Spinal cord (tissue), 10 donors: ENCODE measurements around the gene TBCEL. TPM values are rescaled to one million over a fixed set of nuclear protein-coding genes. Genes with fewer than 3 reads are reported as not detected.

Experiments
- DNase-seq, 6 donors: peaks; one replicate each; pipeline versions ENCODE4 v3.0.0 to v3.0.0-alpha.2; 2013 to 2015; ENCODE audit warnings: low spot score in 6 of 6, low read depth in 4 of 6
- H3K27ac ChIP-seq: one replicate; pipeline ENCODE4 v1.5.1; 2013; ENCODE audit warnings: low read depth, low read length, control low read depth
- H3K27me3 ChIP-seq: one replicate; pipeline ENCODE4 v1.6.1; 2013; ENCODE audit warnings: low read length; ENCODE audit not compliant: control insufficient read depth, insufficient read depth
- H3K36me3 ChIP-seq: one replicate; pipeline ENCODE4 v1.6.1; 2013; ENCODE audit warnings: low read length; ENCODE audit not compliant: control insufficient read depth, insufficient read depth
- H3K4me1 ChIP-seq: one replicate; pipeline ENCODE4 v1.6.1; 2013; ENCODE audit warnings: low read length; ENCODE audit not compliant: control insufficient read depth, insufficient read depth
- H3K4me3 ChIP-seq: one replicate; pipeline ENCODE4 v1.5.1; 2013; ENCODE audit warnings: low read depth, low read length, control low read depth
- H3K9me3 ChIP-seq: one replicate; pipeline ENCODE4 v1.6.1; 2013; ENCODE audit warnings: low read length; ENCODE audit not compliant: control insufficient read depth, insufficient read depth
- WGBS: methylation state at CpG from one replicate; pipeline ENCODE4 v1.1.5; 2013; ENCODE audit warnings: missing lambda C conversion rate; ENCODE audit not compliant: insufficient coverage; 5-methylcytosine and 5-hydroxymethylcytosine counted together
- polyA plus RNA-seq, 2 donors: library from polyadenylated mRNA; unstranded; fragments of 120-200 nt; gene quantifications; one replicate each; pipeline ENCODE4 v1.2.1, GENCODE V29; 2013; ENCODE audit not compliant: insufficient read length in 2 of 2
- total RNA-seq, 2 donors: library from RNA; depleted of rRNA in 1 of 2; stranded (reverse); fragments of 120-200 nt in 1 of 2; fragments of >200 nt in 1 of 2; gene quantifications; one replicate each; pipeline versions ENCODE4 v1.2.3 to v1.2.4, GENCODE V29; 2013 to 2014
- donor health status: healthy.

Gene TBCEL
- total and polyA plus RNA-seq, 4 donors = 11.5 to 49.0 (median 28.7) TPM

DNA sequence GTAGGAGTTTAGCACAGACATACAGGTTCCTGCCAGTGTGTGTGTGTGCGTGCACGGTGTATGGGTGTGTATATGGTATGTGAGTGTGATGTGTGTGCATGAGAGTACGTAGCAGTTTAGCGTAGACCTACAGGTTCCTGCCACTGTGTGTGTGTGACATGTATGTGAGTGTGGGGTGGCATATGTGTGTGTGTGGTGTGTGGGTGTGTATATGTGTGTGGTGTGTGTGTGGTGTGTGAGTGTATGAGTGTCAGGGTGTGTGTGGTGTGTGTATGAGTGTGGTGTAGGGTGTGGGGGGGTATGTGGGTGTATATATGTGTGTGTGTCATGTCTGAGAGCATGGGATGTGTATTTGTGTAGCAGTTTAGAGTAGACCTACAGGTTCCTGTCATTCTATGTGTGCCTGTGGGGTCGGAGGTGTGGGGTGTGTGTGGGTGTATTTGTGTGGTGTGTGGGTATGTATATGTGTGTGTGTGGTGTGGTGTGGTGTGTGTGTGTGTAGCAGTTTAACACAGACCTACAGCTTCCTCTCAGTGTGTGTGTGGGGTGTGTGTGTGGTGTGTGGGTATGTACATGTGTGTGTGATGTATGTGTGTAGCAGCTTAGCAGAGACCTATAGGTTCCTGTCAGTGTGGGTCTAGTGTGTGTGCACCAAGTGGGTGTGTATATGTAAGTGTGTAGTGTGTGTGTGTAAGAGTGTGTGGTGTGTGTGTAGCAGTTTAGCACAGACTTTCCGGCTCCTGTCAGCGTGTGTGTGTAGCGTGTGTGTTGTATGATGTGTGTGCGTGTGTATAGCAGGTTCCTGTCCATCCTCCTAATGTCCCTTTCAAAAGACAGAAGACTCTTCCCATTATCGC, 31.8 kb upstream of the TBCEL start:
- WGBS = 96% methylated on average over 5 of the region's 10 CpGs
- H3K9me3 ChIP-seq = no peaks in the 10 kb centered on the region
- no peaks in the 10 kb centered on the region for H3K36me3 ChIP-seq
- no peak for DNase-seq
- no peak overlapping the region for H3K27ac ChIP-seq
- H3K4me1 ChIP-seq = no peaks in the 10 kb centered on the region
- H3K27me3 ChIP-seq = no peaks in the 10 kb centered on the region
- no peak overlapping the region for H3K4me3 ChIP-seq

DNA sequence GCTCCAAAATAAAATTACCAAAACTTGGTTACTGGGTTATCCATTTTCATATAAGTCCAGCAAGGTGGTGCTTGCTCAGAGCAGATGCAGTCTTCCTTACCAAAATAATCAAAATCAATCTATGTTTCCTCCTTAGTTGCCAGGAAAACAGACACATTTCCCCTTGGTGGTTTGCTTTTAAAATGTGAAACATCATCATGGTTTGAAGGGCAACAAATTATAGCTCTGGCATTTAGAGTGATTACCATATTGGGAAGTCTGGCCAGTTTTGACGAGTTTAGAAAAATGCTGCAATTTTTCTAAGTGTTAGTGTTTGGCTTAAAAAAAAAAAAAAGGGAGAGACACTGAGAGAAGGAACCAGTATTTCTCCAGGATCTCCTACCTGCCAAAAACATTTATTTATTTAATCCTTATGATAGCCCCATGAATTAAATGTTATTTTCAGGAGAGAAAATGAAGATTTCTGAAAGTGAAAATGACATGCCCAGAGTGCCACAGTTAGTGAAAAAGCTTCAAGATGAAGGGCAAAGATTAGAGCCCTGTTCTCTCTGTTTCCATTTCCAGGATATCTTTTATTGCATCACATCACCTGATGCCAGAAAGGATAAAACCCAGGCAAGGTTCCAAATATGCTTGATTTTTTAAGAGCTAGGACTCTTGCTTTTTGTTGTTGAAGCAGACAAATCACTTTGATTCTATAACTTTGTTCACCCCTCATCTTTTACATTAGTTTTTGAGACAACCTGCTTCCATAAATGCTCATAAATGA, 29.6 kb upstream of the TBCEL start:
- Histone ChIP-seq H3K27ac (no peak overlapping the region), H3K36me3 (no peaks in the 10 kb centered on the region), H3K4me3 (no peak overlapping the region), H3K4me1 (no peaks in the 10 kb centered on the region), H3K9me3 (no peaks in the 10 kb centered on the region), H3K27me3 (no peaks in the 10 kb centered on the region)
- WGBS = no CpG with 5 or more reads among the region's 1 CpG
- DNase-seq = no peak

DNA sequence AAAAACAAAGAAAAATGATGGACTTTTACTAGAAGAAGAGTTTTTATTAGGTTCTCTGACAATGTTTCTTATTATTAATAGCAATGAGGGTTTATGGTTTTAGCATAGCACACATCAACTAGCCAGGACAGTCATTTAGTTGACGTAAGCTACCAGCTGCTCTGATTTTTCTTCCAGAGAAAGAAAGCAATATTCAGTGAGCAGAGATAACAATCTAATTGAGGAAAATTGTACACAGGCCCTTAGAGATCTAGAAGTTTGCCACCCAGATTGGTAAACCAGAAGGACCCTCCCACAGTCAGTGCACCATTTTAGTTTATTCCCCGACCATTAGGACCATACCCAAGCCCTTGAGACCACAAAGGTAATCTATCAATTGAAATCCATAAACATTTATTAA, 28.7 kb upstream of the TBCEL start:
- Histone ChIP-seq H3K27me3 (no peaks in the 10 kb centered on the region), H3K9me3 (no peaks in the 10 kb centered on the region), H3K4me3 (no peak overlapping the region), H3K27ac (no peak overlapping the region), H3K36me3 (no peaks in the 10 kb centered on the region), H3K4me1 (no peaks in the 10 kb centered on the region)
- DNase-seq = no peak
- WGBS = no CpG with 5 or more reads among the region's 2 CpGs

DNA sequence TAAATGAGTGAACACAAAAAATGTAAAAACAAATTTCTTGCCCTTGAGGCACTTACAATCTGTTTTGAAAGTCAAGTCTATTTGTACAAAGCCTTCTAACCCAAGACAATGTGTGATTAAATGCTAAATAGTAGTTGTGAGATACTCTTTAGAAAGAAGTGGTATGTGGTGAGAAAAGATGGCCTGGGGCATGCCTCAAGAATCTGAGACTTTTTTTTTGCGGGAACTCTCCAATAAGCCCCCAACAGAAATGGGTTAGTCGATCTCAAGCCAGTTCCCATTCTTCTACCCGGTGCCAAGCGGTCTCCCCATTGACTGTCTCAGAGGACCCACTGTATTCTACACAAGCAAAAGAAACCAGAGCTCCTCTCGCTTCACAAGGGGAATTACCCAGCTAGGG, 26.9 kb upstream of the TBCEL start:
- Histone ChIP-seq H3K27me3 (no peaks in the 10 kb centered on the region), H3K9me3 (no peaks in the 10 kb centered on the region), H3K4me3 (no peak overlapping the region), H3K36me3 (no peaks in the 10 kb centered on the region), H3K4me1 (no peaks in the 10 kb centered on the region), H3K27ac (no peak overlapping the region)
- 95% methylated on average over 3 of the region's 5 CpGs for WGBS
- DNase-seq = no peak

DNA sequence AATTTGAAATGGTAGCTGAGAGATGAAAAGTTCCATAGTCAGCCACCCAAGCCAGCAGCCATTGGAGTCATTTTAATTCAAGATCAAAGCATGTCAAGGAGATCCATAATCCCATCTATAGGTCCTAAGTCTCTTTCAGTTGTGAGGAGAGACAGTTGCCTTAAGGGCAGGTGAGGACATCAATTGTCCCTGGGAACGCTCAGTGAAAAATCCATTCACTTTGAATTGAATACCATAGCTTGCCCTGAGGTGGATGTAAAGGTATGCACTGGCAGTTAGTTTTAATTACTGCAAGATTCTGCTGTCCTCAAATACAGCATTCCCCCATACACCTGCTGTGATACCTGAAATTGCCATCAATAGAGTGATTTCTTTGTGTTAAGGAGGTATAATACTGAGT, 25.3 kb upstream of the TBCEL start:
- WGBS = no CpG with 5 or more reads among the region's 1 CpG
- no peak for DNase-seq
- no peak overlapping the region for H3K27ac ChIP-seq
- no peaks in the 10 kb centered on the region for H3K36me3 ChIP-seq
- no peaks in the 10 kb centered on the region for H3K9me3 ChIP-seq
- H3K4me3 ChIP-seq = no peak overlapping the region
- H3K4me1 ChIP-seq = no peaks in the 10 kb centered on the region
- no peaks in the 10 kb centered on the region for H3K27me3 ChIP-seq

DNA sequence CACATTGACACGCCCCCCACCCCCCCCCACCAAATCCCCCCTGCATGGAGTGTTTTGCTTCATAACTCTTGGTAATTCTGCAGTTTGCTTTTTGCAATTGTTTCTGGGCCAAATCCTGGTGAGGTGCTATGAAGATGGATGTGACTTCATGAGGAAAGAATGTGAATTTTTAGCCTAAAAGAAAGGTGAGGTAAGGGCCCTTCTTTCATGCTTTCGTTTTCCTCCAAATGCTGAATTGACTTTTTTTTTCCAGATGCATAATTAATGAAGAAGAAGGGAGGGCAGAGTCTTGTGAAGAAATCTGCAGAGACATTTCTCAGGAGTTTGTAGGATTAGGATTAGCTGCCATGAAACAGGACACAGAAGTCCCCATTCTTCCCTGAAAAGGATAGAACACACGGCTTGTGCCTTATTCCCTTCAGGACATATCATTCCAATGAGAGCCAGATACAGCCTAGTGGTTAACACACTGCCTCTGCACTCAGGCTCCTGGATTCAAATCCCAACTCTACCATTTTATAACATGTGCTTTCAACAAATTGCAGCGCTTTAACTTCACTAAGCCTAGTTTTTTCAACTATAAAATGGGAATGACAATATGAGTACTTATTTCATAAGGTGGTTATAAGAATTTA, 19.6 kb upstream of the TBCEL start:
- Histone ChIP-seq H3K4me1 (no peaks in the 10 kb centered on the region), H3K27me3 (no peaks in the 10 kb centered on the region), H3K9me3 (no peaks in the 10 kb centered on the region), H3K27ac (no peak overlapping the region), H3K36me3 (no peaks in the 10 kb centered on the region), H3K4me3 (no peak overlapping the region)
- 54% methylated on average over 1 of the region's 4 CpGs for WGBS
- DNase-seq = no peak

DNA sequence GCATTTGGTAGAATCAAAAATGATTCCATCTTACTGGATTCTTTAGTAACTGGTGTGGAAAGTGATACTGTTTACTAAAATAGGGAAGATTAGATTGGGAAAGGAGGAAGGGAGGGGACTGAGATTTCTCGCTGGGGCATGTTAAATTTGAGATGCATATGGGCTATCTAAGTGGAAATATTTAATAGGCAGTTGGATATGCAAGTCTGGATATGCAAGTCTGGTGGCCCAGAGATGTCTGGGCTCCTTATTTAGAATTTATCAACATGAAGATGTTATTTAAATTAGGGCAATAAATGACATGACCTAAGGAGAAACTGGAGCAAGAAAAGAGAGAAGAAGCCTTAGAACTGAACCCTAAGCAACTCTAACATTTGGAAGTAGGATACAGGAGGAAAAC, 17.0 kb upstream of the TBCEL start:
- DNase-seq = no peak
- Histone ChIP-seq H3K27ac (no peak overlapping the region), H3K4me3 (no peak overlapping the region), H3K9me3 (no peaks in the 10 kb centered on the region), H3K36me3 (no peaks in the 10 kb centered on the region), H3K4me1 (no peaks in the 10 kb centered on the region), H3K27me3 (no peaks in the 10 kb centered on the region)
- WGBS = 100% methylated on average over 1 of the region's 1 CpG

DNA sequence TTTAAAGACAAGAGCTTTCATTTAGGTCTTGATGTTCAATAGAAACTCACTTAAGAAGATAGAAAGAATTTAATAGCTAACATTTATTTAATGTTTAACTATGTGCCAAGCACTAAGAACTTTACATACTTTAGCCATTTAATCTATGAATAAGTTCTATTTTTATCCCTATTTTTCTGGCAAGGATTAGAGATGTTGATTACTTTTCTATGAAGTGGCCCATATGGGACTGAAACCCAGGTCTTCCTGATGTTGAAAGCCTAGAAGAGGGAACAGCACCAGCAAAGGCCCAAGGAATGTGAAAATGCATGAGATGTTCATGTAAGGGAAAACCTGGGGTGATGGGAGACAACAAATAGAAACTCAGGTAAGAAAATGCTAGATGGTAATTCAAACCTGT, 15.4 kb upstream of the TBCEL start:
- Histone ChIP-seq H3K4me1 (no peaks in the 10 kb centered on the region), H3K9me3 (no peaks in the 10 kb centered on the region), H3K36me3 (no peaks in the 10 kb centered on the region), H3K27ac (no peak overlapping the region), H3K4me3 (no peak overlapping the region), H3K27me3 (no peaks in the 10 kb centered on the region)
- no peak for DNase-seq

DNA sequence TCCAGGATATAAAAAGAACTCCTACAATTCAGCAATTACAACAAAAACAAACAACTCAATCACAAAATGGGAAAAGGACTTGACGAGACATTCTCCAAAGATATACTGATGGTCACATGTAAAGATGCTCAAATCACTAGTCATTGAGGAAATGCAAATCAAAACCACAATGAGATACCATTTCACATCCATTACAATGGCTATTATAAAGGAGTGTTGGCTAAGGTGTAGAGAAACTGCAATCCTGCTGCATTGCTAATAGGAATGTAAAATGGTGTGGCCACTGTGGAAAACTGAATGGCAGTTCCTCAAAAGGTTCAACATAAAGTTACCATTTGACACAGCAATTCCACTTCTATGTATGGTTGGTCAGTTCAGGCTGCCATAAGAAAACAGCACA, 11.8 kb upstream of the TBCEL start:
- H3K27me3 ChIP-seq = no peaks in the 10 kb centered on the region
- H3K27ac ChIP-seq = no peak overlapping the region
- H3K4me1 ChIP-seq = no peaks in the 10 kb centered on the region
- no peaks in the 10 kb centered on the region for H3K36me3 ChIP-seq
- DNase-seq = no peak
- WGBS = no CpG with 5 or more reads among the region's 1 CpG
- H3K4me3 ChIP-seq = no peak overlapping the region
- no peaks in the 10 kb centered on the region for H3K9me3 ChIP-seq
